ES-I3 (cell line): ENCODE data around the gene FEZF2.

Experiments
- H3K36me3 ChIP-seq: 2 replicates; pipeline ENCODE4 v1.6.1; 2013; ENCODE audit warnings: mild to moderate bottlenecking, low read length, control low read depth, moderate library complexity; ENCODE audit not compliant: insufficient read depth
- H3K4me1 ChIP-seq: 2 replicates; pipeline ENCODE4 v1.6.1; 2013; ENCODE audit warnings: mild to moderate bottlenecking, control low read depth, low read length; ENCODE audit not compliant: insufficient read depth
- H3K9ac ChIP-seq: 2 replicates; pipeline ENCODE4 v1.6.1; 2013; ENCODE audit warnings: low read depth, mild to moderate bottlenecking, low read length, moderate library complexity
- H3K9me3 ChIP-seq: 2 replicates; pipeline ENCODE4 v1.6.1; 2013; ENCODE audit warnings: mild to moderate bottlenecking, low read length, moderate library complexity; ENCODE audit not compliant: control insufficient read depth, insufficient read depth

The FEZF2 gene

DNA sequence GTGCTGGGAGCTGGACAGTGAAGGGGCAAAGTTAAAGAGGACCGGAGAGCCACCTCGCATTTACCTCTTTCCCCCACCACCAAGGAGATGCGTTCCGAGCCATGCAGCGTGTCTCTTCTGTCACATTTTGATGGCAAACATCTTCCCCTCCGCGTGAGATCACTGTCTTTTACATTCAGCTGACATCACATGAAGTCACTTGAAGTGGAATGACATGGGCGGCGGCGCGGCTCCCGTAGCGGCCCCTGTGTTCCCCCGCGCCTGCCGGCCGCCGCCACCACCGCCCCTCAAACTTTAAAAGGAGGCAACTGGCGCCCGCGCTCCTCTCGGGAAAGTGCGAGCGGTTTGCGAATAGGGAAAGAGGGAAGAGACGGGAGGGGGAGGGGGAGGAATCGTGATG is at the start of gene FEZF2:
FEZF2 (minus strand) TSS at position 336 of the 400 bp plus-strand sequence. CDS start 682 bp downstream, outside the sequence.
- H3K4me1 ChIP-seq: peaks cover 29% of the 10 kb centered on the region; the same call in 1 of the 2 replicates
- H3K36me3 ChIP-seq: no peaks in the 10 kb centered on the region
- H3K9me3 ChIP-seq: no peaks in the 10 kb centered on the region
- peak within 1 kb of the TSS; percentile 28; the same call in 1 of the 2 replicates for H3K9ac ChIP-seq

GRCh38 chr3:62421207-62421606 is 47.9 kb upstream of the FEZF2 start:
- H3K9ac ChIP-seq: no peak overlapping the region
- H3K9me3 ChIP-seq: no peaks in the 10 kb centered on the region
- no peaks in the 10 kb centered on the region for H3K36me3 ChIP-seq
- peaks cover 4% of the 10 kb centered on the region; the same call in 1 of the 2 replicates for H3K4me1 ChIP-seq

GRCh38 chr3:62416144-62416543 is 42.8 kb upstream of the FEZF2 start:
- Histone ChIP-seq H3K9ac (no peak overlapping the region), H3K9me3 (no peaks in the 10 kb centered on the region), H3K4me1 (peaks cover 16% of the 10 kb centered on the region), H3K36me3 (no peaks in the 10 kb centered on the region)

- H3K9ac ChIP-seq: peak overlapping the region; percentile 31; the same call in 1 of the 2 replicates
- H3K4me1 ChIP-seq: peaks cover 16% of the 10 kb centered on the region
Measured at GRCh38 chr3:62415312-62415801, 42.0 kb upstream of the FEZF2 start.

GRCh38 chr3:62414786-62415185 is 41.4 kb upstream of the FEZF2 start:
- no peaks in the 10 kb centered on the region for H3K36me3 ChIP-seq
- peaks cover 16% of the 10 kb centered on the region for H3K4me1 ChIP-seq
- peak overlapping the region; percentile 31; the same call in 1 of the 2 replicates for H3K9ac ChIP-seq
- no peaks in the 10 kb centered on the region for H3K9me3 ChIP-seq

More at GRCh38 chr3:62415312-62415801, 42.0 kb upstream of the FEZF2 start:
- Histone ChIP-seq H3K36me3 (no peaks in the 10 kb centered on the region), H3K9me3 (no peaks in the 10 kb centered on the region)

DNA sequence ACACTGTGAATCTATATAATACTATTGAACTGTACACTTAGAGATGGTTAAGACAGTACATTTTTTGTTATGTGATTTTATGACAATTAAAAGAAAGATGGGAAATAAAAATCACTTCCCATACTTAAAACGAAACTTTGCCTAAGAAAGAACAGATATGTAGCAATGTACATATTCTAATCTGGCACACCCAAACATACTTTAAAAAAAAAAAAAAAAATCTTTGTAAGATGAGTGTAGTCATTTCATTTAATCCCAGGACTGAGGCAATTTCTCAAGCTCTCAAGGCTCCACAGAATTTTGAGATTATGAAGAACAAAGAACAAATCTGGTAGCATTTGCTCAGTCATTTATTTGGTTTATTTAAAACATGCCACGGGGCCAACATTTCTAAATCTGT is 40.3 kb upstream of the FEZF2 start:
- Histone ChIP-seq H3K9ac (no peak overlapping the region; the same call in 1 of the 2 replicates), H3K4me1 (peaks cover 16% of the 10 kb centered on the region)

DNA sequence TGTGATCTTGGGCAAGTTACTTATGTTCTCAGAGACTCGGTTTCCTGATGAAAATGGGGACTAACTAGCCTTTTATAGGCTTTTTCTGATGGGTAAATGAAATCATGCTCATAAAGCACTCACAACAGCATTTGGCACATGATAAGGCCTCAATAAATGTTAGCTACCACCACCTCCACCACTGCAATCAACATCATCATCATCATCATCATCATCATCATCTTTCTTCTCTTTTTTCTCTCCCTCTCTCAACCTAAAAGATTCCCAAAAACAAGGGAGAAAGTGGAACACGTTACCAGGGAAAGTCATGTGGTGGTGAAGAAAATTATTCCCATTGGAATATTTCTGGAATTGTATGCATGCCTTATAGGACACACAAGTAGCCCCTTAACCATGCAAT is 33.6 kb upstream of the FEZF2 start:
- no peak overlapping the region for H3K9ac ChIP-seq
- H3K36me3 ChIP-seq: no peaks in the 10 kb centered on the region
- no peaks in the 10 kb centered on the region for H3K9me3 ChIP-seq
- H3K4me1 ChIP-seq: no peaks in the 10 kb centered on the region

More for the DNA sequence above, 40.3 kb upstream of the FEZF2 start:
- Histone ChIP-seq H3K9me3 (no peaks in the 10 kb centered on the region), H3K36me3 (no peaks in the 10 kb centered on the region)

DNA sequence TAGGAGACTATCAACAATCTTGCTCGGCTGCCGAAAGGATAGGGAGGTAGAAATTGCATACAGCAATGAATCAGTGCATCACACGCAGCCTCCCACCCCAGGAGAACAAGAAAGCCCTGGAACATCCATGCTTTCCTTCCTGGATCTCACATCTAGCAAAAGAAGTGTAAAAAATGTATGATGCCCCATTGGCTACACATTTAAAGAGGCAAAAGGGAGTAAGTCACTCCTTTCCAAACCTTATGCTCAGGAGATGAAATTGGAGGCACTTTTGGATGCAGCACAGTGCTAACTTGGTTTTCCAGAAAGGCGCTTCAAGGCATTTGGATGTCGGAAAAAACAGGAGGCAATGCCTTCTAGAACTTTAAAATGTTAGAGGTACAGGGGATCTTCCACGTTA is 32.2 kb upstream of the FEZF2 start:
- no peaks in the 10 kb centered on the region for H3K9me3 ChIP-seq
- no peaks in the 10 kb centered on the region for H3K4me1 ChIP-seq
- no peaks in the 10 kb centered on the region for H3K36me3 ChIP-seq
- H3K9ac ChIP-seq: no peak overlapping the region

DNA sequence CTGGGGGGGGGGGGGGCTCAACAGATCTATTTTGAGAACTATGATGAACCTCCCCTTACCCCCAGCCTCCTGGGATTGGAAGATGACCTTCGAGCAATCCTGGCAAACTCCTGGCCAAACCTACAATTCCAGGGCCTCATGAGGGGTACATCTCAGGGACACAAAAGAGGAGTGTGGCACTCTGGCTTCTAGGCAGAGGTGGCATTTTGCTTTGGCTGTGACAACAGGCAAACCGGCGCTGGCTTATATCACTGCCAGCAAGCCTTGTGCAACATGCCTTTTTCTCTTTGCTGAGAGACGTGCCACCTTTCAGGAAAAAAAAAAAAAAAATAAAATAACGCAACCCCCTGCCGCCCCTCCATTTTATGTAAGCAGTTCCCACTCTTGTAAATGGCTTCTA is 31.8 kb upstream of the FEZF2 start:
- Histone ChIP-seq H3K4me1 (no peaks in the 10 kb centered on the region), H3K9me3 (no peaks in the 10 kb centered on the region), H3K9ac (no peak overlapping the region), H3K36me3 (no peaks in the 10 kb centered on the region)

DNA sequence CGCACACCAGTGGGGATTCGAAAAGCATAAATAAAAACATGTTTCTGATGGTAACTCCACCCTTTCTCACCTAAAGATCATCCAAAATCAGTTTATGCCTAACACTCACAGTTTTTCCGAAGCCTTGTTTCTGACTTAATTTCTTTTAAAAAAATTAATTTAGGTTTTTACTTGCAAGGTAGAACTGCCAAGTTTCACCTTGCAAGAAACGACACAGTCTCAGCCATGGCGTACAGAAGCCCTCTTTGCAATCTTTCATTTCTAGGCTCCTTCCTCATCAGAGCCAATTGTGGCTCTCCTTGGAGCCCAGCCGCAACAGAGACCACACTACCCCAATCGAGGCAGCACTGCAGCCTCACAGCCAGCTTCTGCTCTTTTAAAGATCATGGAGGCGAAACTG is 31.0 kb upstream of the FEZF2 start:
- no peaks in the 10 kb centered on the region for H3K4me1 ChIP-seq
- H3K36me3 ChIP-seq: no peaks in the 10 kb centered on the region

DNA sequence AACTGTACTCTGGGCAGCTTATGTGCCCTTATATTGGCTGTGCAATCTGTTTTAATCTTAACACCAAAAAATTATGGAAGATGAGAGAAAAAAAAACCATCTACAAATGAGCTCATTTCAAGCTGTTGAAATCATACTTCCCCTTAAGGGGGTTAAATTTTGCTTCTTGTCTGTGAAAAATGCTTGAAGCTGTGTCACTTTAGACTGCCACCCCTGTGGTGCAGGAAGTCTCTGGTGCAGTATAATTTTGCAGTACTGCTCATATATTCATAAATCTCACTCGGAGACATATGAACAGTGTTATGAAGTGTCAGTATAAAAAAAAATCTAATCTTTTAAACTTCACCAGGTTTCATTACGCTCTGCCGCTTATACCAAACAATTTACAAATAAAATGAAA is 30.4 kb upstream of the FEZF2 start:
- Histone ChIP-seq H3K4me1 (no peaks in the 10 kb centered on the region), H3K9me3 (no peaks in the 10 kb centered on the region), H3K36me3 (no peaks in the 10 kb centered on the region), H3K9ac (no peak overlapping the region)

More for the DNA sequence above, 31.0 kb upstream of the FEZF2 start:
- Histone ChIP-seq H3K9me3 (no peaks in the 10 kb centered on the region), H3K9ac (no peak overlapping the region)

- Histone ChIP-seq H3K4me1 (no peaks in the 10 kb centered on the region), H3K9ac (no peak overlapping the region), H3K9me3 (no peaks in the 10 kb centered on the region), H3K36me3 (no peaks in the 10 kb centered on the region)
Measured at GRCh38 chr3:62392626-62393292, 19.4 kb upstream of the FEZF2 start.

DNA sequence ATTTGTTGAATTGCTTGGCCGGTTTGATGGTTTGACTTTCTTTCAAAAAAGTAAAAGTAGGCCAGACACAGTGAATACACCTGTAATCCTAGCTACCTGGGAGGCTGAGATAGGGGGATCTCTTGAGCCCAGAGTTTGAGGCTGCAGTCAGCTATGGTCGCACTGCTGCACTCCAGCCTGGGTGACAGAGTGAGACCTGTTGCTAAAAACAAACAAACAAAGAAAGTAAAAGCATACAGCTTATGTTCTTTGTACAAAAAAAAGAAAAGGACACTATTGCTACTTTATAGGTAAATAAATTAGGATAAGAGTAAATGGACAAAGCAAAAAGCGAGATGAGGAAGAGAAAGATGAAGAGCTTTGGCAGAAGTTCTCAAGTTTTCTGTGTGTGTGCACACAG is 13.9 kb upstream of the FEZF2 start:
- H3K36me3 ChIP-seq: no peaks in the 10 kb centered on the region
- H3K4me1 ChIP-seq: no peaks in the 10 kb centered on the region
- no peak overlapping the region for H3K9ac ChIP-seq
- no peaks in the 10 kb centered on the region for H3K9me3 ChIP-seq

DNA sequence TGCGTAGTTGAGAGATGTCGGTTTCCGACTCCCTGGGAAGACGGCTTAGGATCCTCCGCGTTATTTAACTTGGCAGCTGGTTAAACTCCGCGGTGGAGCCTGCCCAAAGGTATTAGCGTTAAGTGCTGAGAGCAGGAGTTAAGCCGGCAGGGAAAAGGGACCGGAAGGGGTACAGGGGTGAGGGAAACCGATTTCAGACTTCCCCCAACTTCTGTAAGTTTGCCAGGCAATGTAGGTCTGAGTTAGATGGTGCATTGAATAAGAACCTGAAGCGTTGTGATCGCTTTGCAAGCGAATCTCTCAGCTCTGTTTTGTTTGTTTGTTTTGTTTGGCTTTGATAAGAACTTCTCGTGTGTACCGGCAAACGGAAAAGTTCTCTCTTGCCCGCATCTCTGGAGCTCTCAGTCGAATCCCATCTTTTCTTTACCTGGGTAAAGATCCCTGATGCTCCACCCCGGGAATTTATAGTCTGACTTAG is 6.0 kb upstream of the FEZF2 start:
- Histone ChIP-seq H3K4me1 (peaks cover 24% of the 10 kb centered on the region), H3K9me3 (no peaks in the 10 kb centered on the region; the same call in 1 of the 2 replicates), H3K36me3 (no peaks in the 10 kb centered on the region), H3K9ac (no peak overlapping the region; the same call in 1 of the 2 replicates)

DNA sequence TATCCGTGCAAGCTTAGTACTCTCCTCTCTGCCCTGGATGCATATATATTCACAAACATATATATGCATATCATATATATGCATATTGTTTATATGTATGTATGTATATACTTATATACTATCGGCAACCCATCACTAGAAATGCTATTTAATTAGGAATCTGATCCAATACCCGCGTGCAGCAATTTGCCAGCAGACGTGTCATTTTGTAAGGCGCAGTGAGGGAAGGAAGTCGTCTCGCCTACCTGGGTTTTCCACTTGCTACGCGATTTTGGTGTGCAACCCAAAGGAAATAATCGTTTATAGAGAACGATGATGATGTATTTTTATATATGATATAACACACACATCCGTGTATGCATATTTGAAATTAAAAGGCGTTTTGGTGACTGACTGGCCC is 5.6 kb upstream of the FEZF2 start:
- Histone ChIP-seq H3K36me3 (no peaks in the 10 kb centered on the region), H3K9ac (peak overlapping the region; percentile 11; the same call in 1 of the 2 replicates), H3K9me3 (no peaks in the 10 kb centered on the region; the same call in 1 of the 2 replicates), H3K4me1 (peaks cover 27% of the 10 kb centered on the region)
